HFF-Myc (cell line): ENCODE data around the gene ALDH4A1.

Experiments used
- DNase-seq: peaks from one replicate; pipeline ENCODE4 v3.0.0-alpha.2; 2011; ENCODE audit warnings: low read depth; ENCODE audit errors: extremely low read depth
- H3K4me3 ChIP-seq: replicated peaks from 2 replicates; pipeline ENCODE4 v1.5.1; 2011; ENCODE audit warnings: low read depth, mild to moderate bottlenecking, control low read depth, low read length
- TF ChIP-seq, protein P1 (sequence below): IDR thresholded peaks from 2 replicates; pipeline ENCODE4 v1.5.1; 2012; ENCODE audit warnings: mild to moderate bottlenecking, low read depth, low read length, control low read depth; ENCODE audit errors: missing control alignments

ALDH4A1 gene

DNA sequence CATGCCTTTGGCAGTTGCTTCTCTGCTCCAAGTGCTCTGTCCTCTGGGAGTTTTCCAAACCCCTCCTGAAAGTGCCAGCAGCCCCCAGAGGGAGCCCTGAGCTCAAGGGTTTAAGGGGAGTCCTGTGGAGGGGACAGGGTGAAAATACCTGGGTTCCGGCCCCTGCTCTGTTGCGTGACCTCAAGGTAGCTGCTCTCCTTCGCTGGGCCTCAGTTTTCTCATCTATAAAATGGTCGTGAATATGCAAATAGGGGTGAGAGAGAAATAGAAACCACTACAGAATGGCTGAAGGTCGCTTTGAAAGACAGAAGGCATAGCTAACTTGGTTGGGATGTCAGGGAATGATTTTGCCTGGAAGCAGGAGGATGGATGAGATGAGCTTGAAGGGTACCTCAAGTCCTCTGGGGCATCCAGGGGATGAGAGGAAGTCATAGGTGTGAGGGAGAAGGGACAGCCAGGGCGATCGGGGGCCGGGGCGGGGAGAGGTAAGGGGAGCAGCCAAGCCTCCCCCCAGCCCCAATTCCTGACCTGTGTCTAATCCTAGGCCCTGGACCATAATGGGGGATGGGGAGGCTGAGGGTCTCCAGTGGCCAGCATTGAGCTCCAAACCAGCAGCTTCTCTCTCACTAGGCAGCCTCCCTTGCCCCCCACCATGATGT lies 41.7 kb upstream of the ALDH4A1 start:
- no peak overlapping the region for H3K4me3 ChIP-seq
- TF ChIP-seq, protein P1, sequence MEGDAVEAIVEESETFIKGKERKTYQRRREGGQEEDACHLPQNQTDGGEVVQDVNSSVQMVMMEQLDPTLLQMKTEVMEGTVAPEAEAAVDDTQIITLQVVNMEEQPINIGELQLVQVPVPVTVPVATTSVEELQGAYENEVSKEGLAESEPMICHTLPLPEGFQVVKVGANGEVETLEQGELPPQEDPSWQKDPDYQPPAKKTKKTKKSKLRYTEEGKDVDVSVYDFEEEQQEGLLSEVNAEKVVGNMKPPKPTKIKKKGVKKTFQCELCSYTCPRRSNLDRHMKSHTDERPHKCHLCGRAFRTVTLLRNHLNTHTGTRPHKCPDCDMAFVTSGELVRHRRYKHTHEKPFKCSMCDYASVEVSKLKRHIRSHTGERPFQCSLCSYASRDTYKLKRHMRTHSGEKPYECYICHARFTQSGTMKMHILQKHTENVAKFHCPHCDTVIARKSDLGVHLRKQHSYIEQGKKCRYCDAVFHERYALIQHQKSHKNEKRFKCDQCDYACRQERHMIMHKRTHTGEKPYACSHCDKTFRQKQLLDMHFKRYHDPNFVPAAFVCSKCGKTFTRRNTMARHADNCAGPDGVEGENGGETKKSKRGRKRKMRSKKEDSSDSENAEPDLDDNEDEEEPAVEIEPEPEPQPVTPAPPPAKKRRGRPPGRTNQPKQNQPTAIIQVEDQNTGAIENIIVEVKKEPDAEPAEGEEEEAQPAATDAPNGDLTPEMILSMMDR: no peak
- DNase-seq: no peak

DNA sequence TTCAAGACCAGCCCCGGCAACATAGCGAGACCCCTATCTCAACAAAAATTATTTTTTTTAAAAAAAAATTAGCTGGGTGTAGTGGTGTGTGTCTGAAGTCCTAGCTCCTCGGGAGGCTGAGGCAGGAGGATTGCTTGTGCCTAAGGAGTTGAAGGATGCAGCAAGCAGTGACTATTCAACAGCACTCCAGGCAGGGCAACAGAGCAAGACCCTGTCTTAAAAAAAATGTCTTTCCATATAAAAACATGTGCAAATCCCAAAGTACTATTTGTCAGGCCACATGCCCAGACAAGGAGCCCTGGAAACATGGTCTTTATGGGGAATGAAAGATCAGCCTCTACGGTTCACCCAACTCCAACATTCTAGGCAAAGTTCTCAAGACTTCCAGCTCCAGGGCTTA lies 40.8 kb upstream of the ALDH4A1 start:
- DNase-seq: no peak
- TF ChIP-seq, protein P1: no peak
- H3K4me3 ChIP-seq: no peak overlapping the region

DNA sequence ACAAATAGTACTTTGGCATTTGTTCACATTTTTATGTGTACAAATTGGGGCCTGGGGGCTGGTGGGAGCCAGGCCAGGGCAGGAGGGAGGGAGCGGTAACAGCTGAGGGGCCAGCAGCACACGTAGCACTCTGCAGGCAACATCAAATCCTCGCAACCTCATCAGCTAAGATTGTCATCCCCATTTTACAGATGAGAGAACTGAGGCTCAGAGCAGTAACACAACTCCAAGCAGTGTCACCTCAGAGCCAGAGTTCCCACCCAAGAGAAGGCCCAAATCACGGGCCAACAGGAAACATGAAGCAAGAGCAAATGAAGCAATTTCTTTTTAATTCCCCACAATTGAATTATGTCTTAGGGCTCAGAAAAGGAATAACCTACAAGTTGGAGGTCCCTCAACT lies 40.0 kb upstream of the ALDH4A1 start:
- TF ChIP-seq, protein P1: no peak
- no peak overlapping the region for H3K4me3 ChIP-seq
- DNase-seq: no peak

DNA sequence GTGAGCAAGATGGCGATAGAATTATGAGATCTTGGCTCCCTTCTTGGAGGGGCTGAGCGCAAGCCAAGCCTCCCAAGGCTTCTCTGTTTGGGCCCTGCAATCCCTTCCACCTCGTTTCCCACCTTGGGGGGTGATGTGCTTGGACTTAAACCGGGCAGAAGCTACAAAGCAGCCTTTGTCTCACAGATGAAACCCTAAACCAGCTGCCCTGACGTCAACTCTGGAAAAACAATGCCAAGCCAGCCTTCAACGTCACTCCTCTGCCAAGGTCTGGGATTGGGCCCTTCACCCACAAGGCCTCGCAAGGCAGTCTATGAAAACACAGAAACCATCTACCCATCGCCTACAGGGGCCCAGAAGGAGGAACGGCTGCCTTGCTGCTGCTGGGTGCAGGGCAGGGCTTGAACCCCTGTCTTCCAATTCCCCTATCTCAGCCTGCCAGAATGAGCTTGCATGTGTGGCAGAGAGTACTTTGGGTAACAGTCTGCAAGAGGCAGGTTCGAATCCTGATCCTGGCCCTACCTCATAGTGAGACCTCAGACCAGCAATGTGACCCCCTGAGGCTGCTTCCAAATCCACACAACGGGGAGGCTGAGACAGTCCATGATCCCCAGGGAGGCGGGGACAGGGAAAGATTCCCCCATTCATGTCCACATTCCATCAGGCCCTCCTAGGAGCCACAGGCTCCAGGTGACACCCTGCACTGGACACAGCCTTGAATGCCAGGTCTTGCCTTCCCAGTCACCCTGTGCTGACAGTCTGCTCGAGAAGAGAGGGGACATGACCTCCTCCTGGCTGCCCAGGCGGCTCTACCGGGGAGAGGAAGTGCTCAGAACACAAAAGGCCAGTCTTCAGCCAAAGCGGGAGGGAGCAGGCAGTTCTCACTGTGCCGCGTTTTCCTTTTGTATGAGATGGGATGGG lies 39.1 kb upstream of the ALDH4A1 start:
- TF ChIP-seq, protein P1: no peak
- H3K4me3 ChIP-seq: no peak overlapping the region
- no peak for DNase-seq

DNA sequence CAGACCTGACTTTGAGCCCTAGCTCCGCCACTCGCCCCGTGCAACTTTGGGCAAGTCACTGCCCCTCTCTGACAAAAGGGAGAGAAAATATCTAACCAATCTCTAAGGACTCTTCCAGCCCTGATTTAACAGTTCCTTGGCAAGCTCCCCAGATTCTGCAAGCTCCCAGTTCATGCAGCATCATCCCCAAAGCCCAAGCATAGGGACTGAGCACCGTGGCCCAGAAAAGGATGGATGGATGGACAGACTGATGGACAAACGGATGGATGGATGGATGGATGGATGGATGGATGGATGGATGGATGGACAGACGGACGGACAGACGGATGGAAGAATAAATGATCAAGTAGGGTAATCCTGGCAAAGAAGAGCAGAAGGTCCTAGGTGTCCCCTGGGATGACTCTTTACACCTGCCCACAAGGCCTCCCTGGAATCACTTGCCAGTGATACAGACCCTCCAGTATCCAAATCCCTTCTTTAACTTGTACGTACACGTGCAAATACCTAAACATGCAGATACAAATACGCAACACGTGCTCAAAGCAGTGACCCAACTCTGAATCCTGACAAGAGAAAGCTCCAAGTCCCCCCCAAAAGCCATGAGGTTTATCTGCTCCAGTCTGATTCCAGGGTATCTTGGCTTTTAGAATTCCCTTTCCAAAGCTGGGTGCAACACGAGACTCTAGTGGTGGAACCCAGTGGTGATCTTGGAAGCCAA lies 38.1 kb upstream of the ALDH4A1 start:
- H3K4me3 ChIP-seq: no peak overlapping the region
- no peak for DNase-seq
- TF ChIP-seq, protein P1: no peak

DNA sequence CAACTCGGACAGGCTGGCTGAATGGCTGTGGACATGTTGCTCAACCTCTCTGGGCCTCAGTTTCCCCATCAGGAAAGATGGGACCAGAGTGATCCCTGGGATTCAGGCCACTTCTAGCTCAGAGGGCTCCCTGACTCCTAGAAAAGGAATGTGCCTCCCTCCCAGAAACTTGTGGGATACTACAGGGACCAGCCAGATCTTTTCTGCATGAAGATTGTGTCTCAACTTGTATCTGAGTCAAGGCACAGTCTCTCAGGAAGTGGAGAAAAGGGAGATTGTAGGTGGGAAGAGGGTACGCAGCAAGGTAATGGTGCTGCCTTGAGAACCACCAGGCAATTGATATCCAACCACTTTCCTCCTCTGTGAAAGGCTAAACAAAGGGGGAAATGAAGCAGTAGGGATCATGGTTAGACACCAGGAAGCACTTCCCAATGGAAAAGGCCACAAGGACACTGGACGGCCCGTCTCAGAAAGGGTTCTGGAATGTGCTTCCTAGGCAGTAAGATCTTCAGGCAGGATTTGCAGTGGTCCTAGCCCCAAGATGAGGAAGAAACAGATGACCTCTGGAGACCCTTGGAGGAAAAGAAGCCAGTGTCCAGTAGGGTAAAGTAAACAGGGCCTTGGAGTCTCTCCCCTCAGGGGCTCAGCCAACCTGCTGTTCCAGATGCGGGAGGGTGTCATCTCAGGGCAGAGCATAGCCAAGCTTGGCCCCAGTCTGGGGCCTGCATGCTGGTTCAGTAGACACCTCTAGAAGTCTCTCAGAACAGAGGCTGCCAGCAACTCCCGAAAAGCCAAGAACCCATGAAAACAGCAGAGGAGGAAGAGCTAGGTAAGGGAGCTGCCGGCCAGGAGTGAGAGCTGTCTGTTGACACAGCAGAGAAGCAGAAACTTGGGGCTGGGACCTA lies 37.3 kb upstream of the ALDH4A1 start:
- no peak overlapping the region for H3K4me3 ChIP-seq

More for the DNA sequence above, 37.3 kb upstream of the ALDH4A1 start:
- DNase-seq: no peak
- TF ChIP-seq, protein P1: no peak
